HepG2 (cell line): Measurements from ENCODE around the gene STYXL1. TPM values are rescaled to one million over a fixed set of nuclear protein-coding genes. Genes with fewer than 3 reads are reported as not detected.

Experiments
- GABPA ChIP-seq, 2 experiments: IDR thresholded peaks; 2 replicates each; pipeline ENCODE4 v1.6.1; 2011 to 2016; ENCODE audit warnings: low read depth in 2 of 2, low read length in 1 of 2, missing biosample characterization in 1 of 2, missing genetic modification characterization in 1 of 2
- HNRNPL ChIP-seq: fragments of 200-400 bp; formaldehyde crosslinking; IDR thresholded peaks from 2 replicates; pipeline ENCODE4 v1.6.1; 2017; ENCODE audit warnings: mild to moderate bottlenecking, low read depth, low read length
- IRF2 ChIP-seq: IDR thresholded peaks from 2 replicates; pipeline ENCODE4 v1.6.1; 2018; ENCODE audit warnings: missing genetic modification reagents, missing compliant biosample characterization
- NR2C2 ChIP-seq: sonication (generic); formaldehyde crosslinking; IDR thresholded peaks from 2 replicates; pipeline ENCODE4 v1.4.0; 2020; ENCODE audit warnings: missing genetic modification reagents, mild to moderate bottlenecking, moderate library complexity, borderline replicate concordance
- PAF1 ChIP-seq: IDR thresholded peaks from 2 replicates; pipeline ENCODE4 v1.6.1; 2016; ENCODE audit warnings: missing genetic modification reagents, missing compliant biosample characterization
- U2AF1 ChIP-seq: fragments of 200-400 bp; formaldehyde crosslinking; optimal IDR thresholded peaks from 2 replicates; pipeline ENCODE3; 2017; ENCODE audit warnings: mild to moderate bottlenecking, low read depth, low read length
- ZBTB38 ChIP-seq: sonication (generic); formaldehyde crosslinking; IDR thresholded peaks from 2 replicates; pipeline ENCODE4 v1.5.1; 2020; ENCODE audit warnings: mild to moderate bottlenecking, missing genetic modification reagents
- ZBTB42 ChIP-seq: sonication (generic); formaldehyde crosslinking; IDR thresholded peaks from 2 replicates; pipeline ENCODE4 v1.5.0; 2020; ENCODE audit warnings: mild to moderate bottlenecking, missing genetic modification reagents
- ZC3H4 ChIP-seq: sonication (generic); formaldehyde crosslinking; IDR thresholded peaks from 2 replicates; pipeline ENCODE4 v1.4.0; 2020; ENCODE audit warnings: missing genetic modification reagents, borderline replicate concordance
- ZNF33A ChIP-seq: sonication (generic); formaldehyde crosslinking; IDR thresholded peaks from 2 replicates; pipeline ENCODE4 v1.5.1; 2020; ENCODE audit warnings: missing genetic modification reagents, mild to moderate bottlenecking, moderate library complexity, borderline replicate concordance
- ZNF563 ChIP-seq: sonication (generic); formaldehyde crosslinking; IDR thresholded peaks from 2 replicates; pipeline ENCODE4 v1.8.0; 2022; ENCODE audit warnings: mild to moderate bottlenecking, moderate library complexity, missing genetic modification reagents
- ZNF614 ChIP-seq: IDR thresholded peaks from 2 replicates; pipeline ENCODE4 v1.6.1; 2018; ENCODE audit warnings: missing biosample characterization, missing genetic modification reagents, inconsistent platforms, borderline replicate concordance
- polyA plus RNA-seq, 8 experiments: library from polyadenylated mRNA; depleted of rRNA in 3 of 8; stranded (reverse) in 7 of 8; unstranded in 1 of 8; fragments of >200 nt; fragmentation: Illumina TruSeq in 4 of 8; extraction: Trizol in 4 of 8; gene quantifications; 2 replicates each; pipeline versions ENCODE4 v1.2.1 to v1.2.3, GENCODE V29; 2011 to 2016; ENCODE audit warnings: low read depth in 4 of 8, missing spikeins in 1 of 8, mixed read lengths in 1 of 8; ENCODE audit not compliant: insufficient read depth in 1 of 8
- total RNA-seq, 5 experiments: library from RNA; depleted of rRNA; stranded (reverse); fragments of >200 nt; fragmentation: Illumina TruSeq; extraction: Trizol; gene quantifications; 2 replicates each; pipeline ENCODE4 v1.2.3, GENCODE V29; 2016; ENCODE audit warnings: low read depth in 1 of 5
- TF ChIP-seq, protein P1 (sequence below): sonication (generic); formaldehyde crosslinking; IDR thresholded peaks from 2 replicates; pipeline ENCODE4 v1.5.1; 2020; ENCODE audit warnings: mild to moderate bottlenecking, moderate library complexity, missing genetic modification reagents
- TF ChIP-seq, protein P2 (sequence below): IDR thresholded peaks from 2 replicates; pipeline ENCODE4 v1.6.1; 2012; ENCODE audit warnings: low read depth, low read length, improper control_type of control experiment
- TF ChIP-seq, protein P3 (sequence below): sonication (generic); formaldehyde crosslinking; IDR thresholded peaks from 2 replicates; pipeline ENCODE4 v1.9.0; 2022; ENCODE audit warnings: low read depth, missing genetic modification reagents
- TF ChIP-seq, protein P4 (sequence below), 2 experiments: sonication (generic) in 1 of 2; formaldehyde crosslinking in 1 of 2; IDR thresholded peaks; 2 replicates each; pipeline versions ENCODE4 v1.6.1 to v1.9.0; 2014 to 2022; ENCODE audit warnings: antibody characterized with exemption in 1 of 2, borderline replicate concordance in 1 of 2, inconsistent platforms in 1 of 2, low read depth in 1 of 2, missing genetic modification reagents in 1 of 2

The STYXL1 gene
- total and polyA plus RNA-seq, 2 of the 13 experiments (the other 11 are each of a cell fraction or from before 2014, with no cell fraction given): 23.9 to 38.3 TPM

DNA sequence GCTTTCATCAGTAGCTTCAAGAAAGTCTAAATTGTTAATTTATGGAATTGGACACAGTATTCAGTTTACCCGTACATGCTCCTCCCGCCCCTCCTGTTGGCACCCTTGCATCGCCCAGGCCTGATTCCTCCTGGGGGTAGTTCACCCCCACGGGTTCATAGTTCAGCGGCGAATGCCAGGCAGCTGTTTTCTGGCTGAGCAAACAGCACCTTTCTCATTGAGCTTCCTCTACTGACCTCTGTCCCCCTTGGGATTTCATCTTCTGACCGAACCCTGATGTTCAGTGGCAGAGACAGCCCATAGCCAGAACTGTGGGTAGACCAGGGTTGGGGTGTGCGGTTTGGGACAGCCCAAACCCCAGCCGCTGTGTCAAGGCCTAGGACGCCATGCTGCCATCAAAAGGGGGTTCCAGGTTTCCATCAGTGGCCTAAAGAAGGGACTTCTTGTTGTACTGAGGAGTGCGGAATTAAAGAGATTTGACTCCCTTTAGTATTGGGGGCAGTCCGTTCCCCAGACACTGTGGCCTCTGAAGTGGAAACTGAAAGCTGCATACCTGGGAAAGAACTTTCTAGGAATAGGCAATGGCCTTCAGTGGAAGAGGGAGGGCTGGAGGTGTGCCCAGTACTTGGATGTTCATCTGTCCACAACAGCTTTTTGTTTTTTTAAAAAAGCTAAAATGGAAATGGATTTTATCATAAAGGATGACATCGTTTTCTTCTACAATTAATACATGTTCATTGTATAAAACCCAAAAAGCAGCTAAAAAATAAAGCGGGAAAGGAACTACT lies 19.1 kb upstream of the STYXL1 start (continued):
- TF ChIP-seq, protein P1, sequence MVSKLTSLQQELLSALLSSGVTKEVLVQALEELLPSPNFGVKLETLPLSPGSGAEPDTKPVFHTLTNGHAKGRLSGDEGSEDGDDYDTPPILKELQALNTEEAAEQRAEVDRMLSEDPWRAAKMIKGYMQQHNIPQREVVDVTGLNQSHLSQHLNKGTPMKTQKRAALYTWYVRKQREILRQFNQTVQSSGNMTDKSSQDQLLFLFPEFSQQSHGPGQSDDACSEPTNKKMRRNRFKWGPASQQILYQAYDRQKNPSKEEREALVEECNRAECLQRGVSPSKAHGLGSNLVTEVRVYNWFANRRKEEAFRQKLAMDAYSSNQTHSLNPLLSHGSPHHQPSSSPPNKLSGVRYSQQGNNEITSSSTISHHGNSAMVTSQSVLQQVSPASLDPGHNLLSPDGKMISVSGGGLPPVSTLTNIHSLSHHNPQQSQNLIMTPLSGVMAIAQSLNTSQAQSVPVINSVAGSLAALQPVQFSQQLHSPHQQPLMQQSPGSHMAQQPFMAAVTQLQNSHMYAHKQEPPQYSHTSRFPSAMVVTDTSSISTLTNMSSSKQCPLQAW: 0 out of 2 replicates have a peak, but pooled peaks have one; percentile 22
- TF ChIP-seq IRF2 (CRISPR knock-in tag): no peak
- TF ChIP-seq, protein P2, sequence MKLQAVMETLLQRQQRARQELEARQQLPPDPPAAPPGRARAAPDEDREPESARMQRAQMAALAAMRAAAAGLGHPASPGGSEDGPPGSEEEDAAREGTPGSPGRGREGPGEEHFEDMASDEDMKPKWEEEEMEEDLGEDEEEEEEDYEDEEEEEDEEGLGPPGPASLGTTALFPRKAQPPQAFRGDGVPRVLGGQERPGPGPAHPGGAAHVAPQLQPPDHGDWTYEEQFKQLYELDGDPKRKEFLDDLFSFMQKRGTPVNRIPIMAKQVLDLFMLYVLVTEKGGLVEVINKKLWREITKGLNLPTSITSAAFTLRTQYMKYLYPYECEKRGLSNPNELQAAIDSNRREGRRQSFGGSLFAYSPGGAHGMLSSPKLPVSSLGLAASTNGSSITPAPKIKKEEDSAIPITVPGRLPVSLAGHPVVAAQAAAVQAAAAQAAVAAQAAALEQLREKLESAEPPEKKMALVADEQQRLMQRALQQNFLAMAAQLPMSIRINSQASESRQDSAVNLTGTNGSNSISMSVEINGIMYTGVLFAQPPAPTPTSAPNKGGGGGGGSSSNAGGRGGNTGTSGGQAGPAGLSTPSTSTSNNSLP: no peak
- TF ChIP-seq, protein P3, sequence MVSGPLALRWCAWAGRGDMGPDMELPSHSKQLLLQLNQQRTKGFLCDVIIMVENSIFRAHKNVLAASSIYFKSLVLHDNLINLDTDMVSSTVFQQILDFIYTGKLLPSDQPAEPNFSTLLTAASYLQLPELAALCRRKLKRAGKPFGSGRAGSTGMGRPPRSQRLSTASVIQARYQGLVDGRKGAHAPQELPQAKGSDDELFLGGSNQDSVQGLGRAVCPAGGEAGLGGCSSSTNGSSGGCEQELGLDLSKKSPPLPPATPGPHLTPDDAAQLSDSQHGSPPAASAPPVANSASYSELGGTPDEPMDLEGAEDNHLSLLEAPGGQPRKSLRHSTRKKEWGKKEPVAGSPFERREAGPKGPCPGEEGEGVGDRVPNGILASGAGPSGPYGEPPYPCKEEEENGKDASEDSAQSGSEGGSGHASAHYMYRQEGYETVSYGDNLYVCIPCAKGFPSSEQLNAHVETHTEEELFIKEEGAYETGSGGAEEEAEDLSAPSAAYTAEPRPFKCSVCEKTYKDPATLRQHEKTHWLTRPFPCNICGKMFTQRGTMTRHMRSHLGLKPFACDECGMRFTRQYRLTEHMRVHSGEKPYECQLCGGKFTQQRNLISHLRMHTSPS: peak; percentile 74; the same call in 1 of the 2 replicates
- TF ChIP-seq ZNF614 (CRISPR knock-in tag): 0 out of 2 replicates have a peak, but pooled peaks have one; percentile 29
- no peak for TF ChIP-seq ZBTB42 (CRISPR knock-in tag)
- TF ChIP-seq HNRNPL: 0 out of 2 replicates have a peak, but pooled peaks have one; percentile 64
- TF ChIP-seq U2AF1: no peak
- no peak for TF ChIP-seq ZNF33A (CRISPR knock-in tag)
- TF ChIP-seq GABPA (IDR thresholded peaks at IDR 0.05; ENCODE audit: low read depth, low read length): no peak
- TF ChIP-seq GABPA (CRISPR knock-in tag; IDR thresholded peaks at IDR 0.05; ENCODE audit: low read depth): no peak
- TF ChIP-seq NR2C2 (CRISPR knock-in tag): peak; percentile 71
- 0 out of 2 replicates have a peak, but pooled peaks have one; percentile 92 for TF ChIP-seq PAF1
- TF ChIP-seq ZC3H4 (CRISPR knock-in tag): 0 out of 2 replicates have a peak, but pooled peaks have one; percentile 47
- 0 out of 2 replicates have a peak, but pooled peaks have one; percentile 16 for TF ChIP-seq ZBTB38
- TF ChIP-seq ZNF563 (CRISPR knock-in tag): no peak
- TF ChIP-seq, protein P4, sequence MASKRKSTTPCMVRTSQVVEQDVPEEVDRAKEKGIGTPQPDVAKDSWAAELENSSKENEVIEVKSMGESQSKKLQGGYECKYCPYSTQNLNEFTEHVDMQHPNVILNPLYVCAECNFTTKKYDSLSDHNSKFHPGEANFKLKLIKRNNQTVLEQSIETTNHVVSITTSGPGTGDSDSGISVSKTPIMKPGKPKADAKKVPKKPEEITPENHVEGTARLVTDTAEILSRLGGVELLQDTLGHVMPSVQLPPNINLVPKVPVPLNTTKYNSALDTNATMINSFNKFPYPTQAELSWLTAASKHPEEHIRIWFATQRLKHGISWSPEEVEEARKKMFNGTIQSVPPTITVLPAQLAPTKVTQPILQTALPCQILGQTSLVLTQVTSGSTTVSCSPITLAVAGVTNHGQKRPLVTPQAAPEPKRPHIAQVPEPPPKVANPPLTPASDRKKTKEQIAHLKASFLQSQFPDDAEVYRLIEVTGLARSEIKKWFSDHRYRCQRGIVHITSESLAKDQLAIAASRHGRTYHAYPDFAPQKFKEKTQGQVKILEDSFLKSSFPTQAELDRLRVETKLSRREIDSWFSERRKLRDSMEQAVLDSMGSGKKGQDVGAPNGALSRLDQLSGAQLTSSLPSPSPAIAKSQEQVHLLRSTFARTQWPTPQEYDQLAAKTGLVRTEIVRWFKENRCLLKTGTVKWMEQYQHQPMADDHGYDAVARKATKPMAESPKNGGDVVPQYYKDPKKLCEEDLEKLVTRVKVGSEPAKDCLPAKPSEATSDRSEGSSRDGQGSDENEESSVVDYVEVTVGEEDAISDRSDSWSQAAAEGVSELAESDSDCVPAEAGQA (IDR thresholded peaks at IDR 0.05; ENCODE audit: low read depth): no peak
- TF ChIP-seq, protein P4 (CRISPR knock-in tag; IDR thresholded peaks at IDR 0.05; ENCODE audit: borderline replicate concordance): no peak
